Activated T-cell treated with anti-CD3 and anti-CD28 coated beads, Interleukin-2, amount 50 U/mL, for 1 hour (primary cell): Measurements from ENCODE around the gene TBX4.
A peak's percentile ranks its signal among the peaks of the same experiment; 100 is the strongest.
"Not testable (repeated sequence)": the region's sequence is repeated elsewhere in the genome, so short reads cannot be mapped to it uniquely, and the experiment has no call there.

Experiments used
- DNase-seq: peaks from one replicate; pipeline ENCODE4 v3.0.0-alpha.2; 2020

TBX4 gene

DNA sequence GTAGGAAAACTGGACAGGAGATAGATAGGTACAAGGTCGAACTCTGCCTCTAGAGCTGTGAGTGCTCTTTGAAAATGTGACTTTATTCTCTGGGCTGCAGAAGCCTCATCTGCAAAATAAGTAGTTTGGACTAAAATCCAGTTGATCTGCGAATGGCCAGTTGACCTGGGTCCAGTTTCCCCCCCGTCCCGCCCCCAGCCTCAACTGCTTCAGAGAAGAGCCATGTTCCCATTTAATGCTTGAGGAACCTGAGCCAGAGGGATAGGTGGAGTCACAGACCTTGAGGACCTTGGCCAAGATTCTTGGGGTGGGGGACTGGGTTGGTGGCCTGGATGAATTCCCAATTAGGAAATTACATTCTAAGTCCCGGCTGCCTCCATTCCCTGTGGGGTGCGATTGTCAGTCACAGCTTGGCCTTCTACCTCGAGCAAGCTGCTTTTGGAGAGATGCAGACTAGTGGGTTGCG lies 38.5 kb upstream of the TBX4 start:
- no peak for DNase-seq

GRCh38 chr17:61414141-61414935 lies 37.9 kb upstream of the TBX4 start:
- no peak for DNase-seq

- no peak for DNase-seq
These were observed 37.3 kb upstream of the TBX4 start for GRCh38 chr17:61414936-61415251.

DNA sequence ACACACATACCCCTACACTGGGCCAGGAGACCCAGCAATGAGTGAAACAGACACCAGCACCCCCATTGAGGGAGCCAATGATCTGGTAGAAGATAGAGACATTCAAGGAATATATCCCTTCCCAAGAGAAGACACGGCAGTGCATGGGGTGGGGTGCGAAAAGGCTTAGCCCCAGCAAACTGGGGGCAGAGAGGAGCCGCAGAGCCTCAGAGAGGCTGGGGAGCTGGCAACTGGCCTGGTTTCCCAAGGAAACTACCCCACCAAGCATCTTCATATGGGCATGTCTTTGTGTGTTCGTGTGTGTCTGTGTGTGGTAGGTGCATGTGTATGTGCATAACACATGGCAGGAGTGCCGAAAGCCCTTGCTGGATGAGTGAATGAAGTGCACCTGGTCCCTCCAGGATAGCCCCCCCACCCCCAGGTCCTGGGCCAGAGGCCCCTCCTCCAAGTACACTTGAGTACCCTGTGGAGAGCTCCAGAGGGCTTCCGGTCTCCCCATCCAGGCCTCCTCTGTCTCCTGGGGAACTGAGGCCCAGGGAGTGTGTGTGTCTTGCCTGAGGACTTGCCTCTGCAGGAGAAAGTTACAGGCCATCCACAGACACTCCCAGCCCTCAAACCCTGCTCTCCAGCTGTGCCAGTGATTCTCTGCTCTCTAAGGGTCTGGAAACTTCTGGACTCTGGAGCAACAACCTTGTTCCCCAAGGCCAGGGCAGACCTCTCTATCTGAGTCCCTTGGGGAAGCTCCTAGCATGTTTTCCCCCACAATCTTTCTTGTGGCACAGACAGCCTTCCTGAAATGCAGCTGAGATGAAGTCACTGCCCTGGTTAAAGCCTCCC lies 36.6 kb upstream of the TBX4 start:
- no peak for DNase-seq

DNA sequence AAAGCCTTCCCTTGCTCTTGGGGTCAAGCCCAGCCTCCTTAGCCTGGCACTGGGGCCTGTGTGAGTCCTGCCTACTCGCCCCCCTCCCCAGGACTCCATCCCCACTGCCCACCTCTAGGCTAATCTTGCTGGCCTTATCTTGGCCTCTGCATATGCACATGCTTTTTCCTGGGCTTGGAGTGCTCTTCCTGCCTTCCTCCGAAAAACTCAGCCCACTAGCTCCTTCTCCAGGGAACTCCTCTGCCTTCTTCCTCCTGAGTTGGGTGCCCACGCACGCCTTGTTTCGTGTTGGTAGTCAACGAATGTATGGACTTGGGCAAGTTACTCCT lies 36.0 kb upstream of the TBX4 start:
- DNase-seq: no peak

DNA sequence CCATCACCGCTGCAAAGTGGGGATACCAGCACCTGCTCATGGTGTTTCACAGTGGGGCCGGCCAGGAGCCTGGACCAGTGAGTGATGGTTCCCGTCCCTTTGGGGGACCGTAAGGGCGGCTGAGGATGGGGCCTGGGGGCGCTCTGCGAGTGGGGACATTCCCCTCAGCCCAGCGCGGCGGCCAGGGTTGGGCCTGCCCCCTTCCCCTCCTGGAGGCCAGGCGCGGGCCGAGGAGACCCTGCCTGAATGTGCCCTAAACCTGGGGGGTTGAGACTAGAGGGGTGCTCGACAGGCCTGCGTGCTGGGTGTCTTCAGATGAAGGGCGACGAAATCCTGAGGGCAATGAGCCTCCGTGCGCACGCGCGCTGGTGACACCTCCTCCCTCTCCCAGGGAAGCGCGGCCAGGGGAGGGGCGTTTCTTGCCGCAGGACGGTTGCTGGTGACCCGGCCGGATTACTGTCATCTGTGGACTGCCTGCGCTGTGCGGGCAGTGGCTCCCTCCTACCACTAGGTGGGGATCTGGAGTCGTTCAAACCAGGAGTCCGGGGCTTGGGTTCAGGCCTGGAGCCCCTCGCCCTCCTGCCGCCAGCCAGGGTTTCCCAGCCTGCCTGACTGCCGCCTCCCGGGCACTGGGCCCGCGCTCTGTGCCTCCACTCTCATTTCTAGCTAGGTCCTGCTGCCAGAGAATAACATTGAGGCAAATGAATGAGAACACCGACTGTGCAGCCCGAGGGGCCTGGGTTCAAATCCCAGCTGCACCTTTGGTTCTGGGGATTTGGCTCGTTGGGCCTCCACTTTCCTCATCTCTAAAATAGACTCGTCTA lies 35.5 kb upstream of the TBX4 start:
- DNase-seq: peak; percentile 67

DNA sequence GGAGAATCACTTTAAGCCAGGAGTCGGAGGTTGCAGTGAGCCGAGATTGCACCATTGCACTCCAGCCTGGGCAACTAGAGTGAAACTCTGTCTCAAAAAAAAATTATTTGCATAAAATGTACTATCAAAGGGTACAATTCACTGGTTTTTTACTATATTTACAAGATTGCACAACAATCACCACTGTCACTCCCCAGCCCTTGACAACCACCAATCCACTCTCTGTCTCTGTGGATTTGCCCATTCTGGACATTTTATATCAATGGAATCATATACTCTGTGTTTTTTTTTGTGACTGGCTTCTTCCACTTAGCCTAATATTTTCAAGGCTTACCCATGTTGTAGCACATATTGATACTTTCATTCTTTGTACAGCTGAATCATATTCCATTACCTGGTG lies 33.8 kb upstream of the TBX4 start:
- no peak for DNase-seq

DNA sequence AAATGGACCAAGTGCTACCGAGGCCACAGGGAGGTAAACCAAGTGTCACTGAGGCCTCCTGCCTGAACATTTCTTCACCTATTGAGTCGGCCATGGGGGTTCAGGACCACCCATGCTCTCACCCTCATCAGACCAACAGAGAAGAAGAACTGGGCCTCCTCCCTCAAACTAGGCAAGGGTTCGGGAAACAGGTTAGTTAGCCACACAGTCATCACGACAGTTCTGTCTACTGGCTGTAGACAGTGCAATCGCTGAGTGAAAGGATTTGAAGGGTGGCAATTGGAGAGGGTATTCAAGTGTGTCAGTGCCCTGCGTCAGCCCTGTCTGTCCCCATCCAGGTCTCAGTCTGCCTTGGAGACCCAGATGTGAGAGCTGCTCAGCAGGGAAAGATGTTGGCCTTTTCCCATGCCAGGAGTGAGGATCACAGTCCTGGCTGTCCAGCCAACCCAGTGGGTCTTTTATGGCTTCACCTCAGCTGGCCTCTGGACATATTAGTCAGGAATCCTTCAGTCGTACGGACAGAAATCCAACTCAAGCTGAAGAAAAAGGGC lies 32.7 kb upstream of the TBX4 start:
- DNase-seq: no peak

- DNase-seq: no peak
These were observed 32.2 kb upstream of the TBX4 start for GRCh38 chr17:61420052-61420451.

- no peak for DNase-seq
These were observed 31.4 kb upstream of the TBX4 start for GRCh38 chr17:61420745-61421398.

DNA sequence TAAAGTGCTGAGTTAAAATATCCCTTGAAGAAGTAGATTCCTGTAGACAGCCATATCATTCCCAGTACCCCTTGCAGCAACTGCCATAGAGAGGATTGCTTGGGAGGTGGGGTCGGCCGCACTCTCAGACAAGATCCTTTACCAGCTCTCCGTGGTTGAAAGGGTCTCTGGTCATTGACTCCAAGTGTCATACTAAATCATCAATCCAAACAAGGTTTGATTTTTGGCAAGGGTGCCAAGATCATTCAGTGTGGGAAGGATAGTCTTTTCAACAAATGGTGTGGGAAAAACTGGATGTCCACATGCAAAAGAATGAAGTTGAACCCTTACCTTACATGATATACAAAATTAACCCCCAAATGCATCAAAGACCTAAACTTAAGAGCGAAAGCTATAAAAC lies 30.8 kb upstream of the TBX4 start:
- DNase-seq: no peak

DNA sequence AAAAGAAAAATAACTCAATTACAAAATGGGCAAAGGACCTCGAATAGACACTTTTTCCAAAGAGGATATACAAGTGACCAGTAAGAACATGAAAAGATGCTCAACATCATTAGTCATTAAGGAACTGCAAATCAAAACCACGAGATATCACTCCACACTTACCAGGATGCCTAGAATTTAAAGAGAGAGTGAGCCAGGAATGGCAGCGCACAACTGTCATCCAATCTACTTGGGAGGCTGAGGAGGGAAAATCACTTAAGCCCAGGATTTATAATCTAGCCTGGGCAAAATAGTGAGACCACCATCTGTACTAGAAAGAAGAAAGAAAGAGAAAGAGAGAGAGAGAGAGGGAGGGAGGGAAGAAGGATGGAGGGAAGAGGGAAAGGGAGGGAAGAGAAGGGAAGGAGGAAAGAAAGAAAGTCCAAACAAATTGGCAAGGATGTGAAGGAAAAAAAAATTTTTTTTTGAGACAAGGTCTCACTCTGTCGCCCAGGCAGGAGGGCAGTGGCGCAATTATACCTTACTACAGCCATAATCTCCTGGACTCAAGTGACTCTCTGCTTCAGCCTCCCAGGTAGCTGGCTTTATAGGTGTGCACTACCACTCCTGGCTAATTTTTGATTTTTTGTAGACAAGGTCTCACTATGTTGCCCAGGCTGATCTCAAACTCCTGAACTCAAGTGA lies 30.0 kb upstream of the TBX4 start:
- no peak for DNase-seq

GRCh38 chr17:61422869-61423268 lies 29.4 kb upstream of the TBX4 start:
- DNase-seq: no peak

DNA sequence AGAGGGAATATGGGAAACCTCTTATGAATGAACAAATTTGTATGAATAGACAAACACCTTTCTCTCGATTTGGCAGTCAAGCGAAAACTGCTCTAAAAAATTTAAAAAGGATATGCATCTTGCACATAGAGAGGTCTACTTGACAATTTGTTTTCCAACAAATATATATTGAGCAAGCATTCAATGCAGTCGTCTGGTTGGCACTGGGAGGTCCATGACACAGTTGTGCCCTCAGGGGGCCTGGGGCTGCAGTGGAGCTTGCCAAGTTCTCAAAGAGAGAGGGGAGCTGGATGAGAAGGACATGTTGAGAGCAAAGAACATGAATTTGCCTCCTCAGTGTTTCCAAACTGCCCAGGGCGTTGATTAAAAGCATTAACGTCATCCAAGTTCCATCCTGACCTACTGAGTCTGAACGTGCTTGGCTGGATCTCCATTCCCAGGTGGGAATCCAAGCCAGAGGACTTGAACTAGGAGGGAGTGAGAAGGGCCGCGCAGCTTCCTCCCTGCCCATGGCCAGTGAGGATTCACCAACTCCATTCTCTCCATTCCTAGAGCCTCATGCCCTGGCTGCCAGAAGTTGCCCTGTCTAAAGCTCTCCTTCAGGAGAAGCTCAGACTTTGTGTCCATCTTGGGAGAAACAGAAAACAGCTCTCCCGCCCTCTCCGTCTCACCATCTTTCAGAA lies 28.1 kb upstream of the TBX4 start:
- no peak for DNase-seq

DNA sequence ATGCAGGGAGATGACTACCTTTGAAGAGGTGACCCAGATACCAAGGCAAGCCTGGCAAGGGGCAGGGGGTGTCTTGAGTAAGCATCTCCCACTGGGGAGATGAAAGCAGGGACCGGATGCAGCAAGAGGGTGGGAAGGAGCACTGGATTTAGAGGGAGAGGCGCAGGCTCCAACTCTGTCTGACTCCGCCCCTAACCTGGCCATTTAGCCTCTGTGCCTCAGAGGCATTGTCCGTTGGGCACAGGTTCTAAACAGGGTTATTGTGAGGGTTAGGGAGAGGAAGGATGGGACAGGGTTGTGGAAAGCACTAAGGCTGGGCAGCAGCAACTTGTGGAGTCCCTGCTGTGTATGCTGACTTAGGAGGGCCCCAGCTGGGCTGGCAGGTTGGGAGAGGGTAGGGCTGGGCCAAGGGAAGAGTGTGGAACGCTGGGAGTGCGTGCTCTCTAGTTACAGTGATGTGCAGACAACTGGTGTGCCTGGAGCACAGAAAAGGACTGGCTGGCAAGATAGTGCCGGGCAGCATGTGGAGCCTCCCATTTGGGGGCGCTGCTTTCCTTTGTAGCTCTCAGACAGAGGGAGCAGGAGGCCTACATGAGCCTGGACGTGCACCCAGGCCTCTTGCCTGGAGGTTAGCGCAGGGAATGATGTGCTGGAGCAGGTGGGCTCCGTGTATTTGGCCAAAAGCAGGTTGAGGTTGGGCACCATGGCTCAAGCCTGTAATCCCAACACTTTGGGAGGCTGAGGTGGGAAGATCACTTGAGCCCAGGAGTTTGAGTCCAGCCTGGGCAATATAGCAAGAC lies 26.3 kb upstream of the TBX4 start:
- no peak for DNase-seq

- no peak for DNase-seq
These were observed 25.5 kb upstream of the TBX4 start for GRCh38 chr17:61426482-61427304.

DNA sequence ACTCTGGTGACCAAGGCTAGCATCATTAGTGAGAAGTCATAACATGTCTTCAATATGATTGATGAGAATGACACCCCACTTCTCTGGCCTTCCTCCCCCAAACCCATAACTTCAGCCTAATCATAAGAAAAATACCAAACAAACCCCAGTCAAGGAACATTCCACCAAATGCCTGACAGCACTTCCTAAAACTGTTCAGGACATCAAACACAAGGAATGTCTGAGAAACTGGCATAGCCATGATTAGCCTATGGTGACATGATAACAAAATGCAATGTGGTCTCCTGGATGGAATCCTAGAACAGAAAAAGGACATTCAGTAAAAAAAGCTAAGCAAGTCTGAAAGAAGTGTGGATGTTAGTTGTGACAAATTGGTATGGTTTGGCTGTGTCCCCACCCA lies 24.7 kb upstream of the TBX4 start:
- no peak for DNase-seq

- DNase-seq: no peak
These were observed 22.9 kb upstream of the TBX4 start for GRCh38 chr17:61429274-61429673.

DNA sequence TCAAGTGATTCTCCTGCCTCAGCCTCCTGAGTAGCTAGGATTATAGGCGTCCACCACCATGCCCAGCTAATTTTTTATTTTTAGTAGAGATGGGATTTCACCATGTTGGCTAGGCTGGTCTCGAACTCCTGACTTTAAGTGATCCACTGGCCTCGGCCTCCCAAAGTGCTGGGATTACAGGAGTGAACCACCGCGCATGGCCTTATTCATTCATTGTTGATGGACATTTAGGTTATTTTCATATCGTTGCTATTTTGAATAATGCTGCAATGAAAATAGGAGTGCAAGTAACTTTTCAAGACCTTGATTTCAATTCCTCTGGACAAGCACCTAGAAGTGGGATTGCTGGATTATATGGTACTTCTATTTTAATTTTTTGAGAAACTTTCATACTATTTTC lies 22.4 kb upstream of the TBX4 start:
- not testable (repeated sequence) for DNase-seq
